Activated T-helper 2 cell treated with anti-CD3 and anti-CD28 coated beads, Interferon-gamma antibody, Interleukin-2, Interleukin-4, amounts not matched to agents 10 μg/mL and 5 μg/mL and 100 μg/mL, durations not matched to agents 14 hours and 24 hours and 36 hours (primary cell): Measurements from ENCODE around the gene CCDC191. TPM values are rescaled to one million over a fixed set of nuclear protein-coding genes. Genes with fewer than 3 reads are reported as not detected.
A peak's percentile ranks its signal among the peaks of the same experiment; 100 is the strongest.

Experiments
- DNase-seq: peaks from one replicate; pipeline ENCODE4 v3.0.0; 2021; ENCODE audit warnings: low spot score
- H3K27ac Mint-ChIP-seq: one replicate; pipeline ENCODE4 v1.8.0; 2021; ENCODE audit warnings: mixed read lengths
- H3K27me3 Mint-ChIP-seq: one replicate; pipeline ENCODE4 v1.8.0; 2021; ENCODE audit warnings: low read depth, mixed read lengths
- H3K36me3 Mint-ChIP-seq: one replicate; pipeline ENCODE4 v1.8.0; 2021; ENCODE audit warnings: low read depth, mixed read lengths
- H3K4me1 Mint-ChIP-seq: one replicate; pipeline ENCODE4 v1.8.0; 2021; ENCODE audit warnings: low read depth, mixed read lengths
- H3K4me3 Mint-ChIP-seq: one replicate; pipeline ENCODE4 v1.8.0; 2021; ENCODE audit warnings: low read depth, mild to moderate bottlenecking, moderate library complexity, mixed read lengths
- H3K9me3 Mint-ChIP-seq: one replicate; pipeline ENCODE4 v1.8.0; 2021; ENCODE audit warnings: mixed read lengths
- intact Hi-C: fragments of 100-400 bp; cut with micrococcal nuclease; formaldehyde crosslinking; loops from one replicate; pipeline ENCODE4 v1.15.1; 2023
- total RNA-seq: library from RNA; stranded (reverse); gene quantifications from 2 replicates; pipeline ENCODE4 v1.2.3, GENCODE V29; 2022

CCDC191 gene
- total RNA-seq, 1 donor from 2014 or later, result 0.68 TPM

- peaks cover 1% of the 10 kb centered on the region for H3K4me1 Mint-ChIP-seq
- no peaks in the 10 kb centered on the region for H3K36me3 Mint-ChIP-seq
- no peaks in the 10 kb centered on the region for H3K9me3 Mint-ChIP-seq
- intact Hi-C loops, result no loop called here
- no peak overlapping the region for H3K27ac Mint-ChIP-seq
- DNase-seq, result no peak
- no peak overlapping the region for H3K4me3 Mint-ChIP-seq
- no peaks in the 10 kb centered on the region for H3K27me3 Mint-ChIP-seq
These were observed 20.4 kb downstream of the CCDC191 start for GRCh38 chr3:114035896-114036295.

- no peaks in the 10 kb centered on the region for H3K9me3 Mint-ChIP-seq
- no peak for DNase-seq
- no peaks in the 10 kb centered on the region for H3K27me3 Mint-ChIP-seq
- H3K36me3 Mint-ChIP-seq, result no peaks in the 10 kb centered on the region
- no peak overlapping the region for H3K4me3 Mint-ChIP-seq
- H3K27ac Mint-ChIP-seq, result no peak overlapping the region
- H3K4me1 Mint-ChIP-seq, result peaks cover 1% of the 10 kb centered on the region
- intact Hi-C loops, result no loop called here
These were observed 21.4 kb downstream of the CCDC191 start for GRCh38 chr3:114034787-114035545.

DNA sequence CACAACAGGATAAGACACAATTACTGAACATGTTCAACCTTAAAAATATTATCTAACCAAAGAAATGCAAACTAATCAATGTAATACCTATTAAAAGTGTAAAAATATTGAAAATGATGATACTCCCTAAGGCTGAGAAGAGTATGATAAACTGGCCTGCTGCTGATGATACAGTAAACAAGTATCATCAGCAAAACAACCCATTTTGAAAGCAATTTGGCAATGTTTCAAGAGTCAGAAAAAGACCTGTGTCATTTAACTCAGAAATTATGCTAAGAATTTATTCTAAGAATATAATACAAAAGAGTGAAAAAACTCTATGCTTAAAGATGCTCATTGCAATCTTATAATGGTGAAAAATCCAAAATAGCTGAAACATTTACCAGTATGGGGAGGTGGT is 22.1 kb downstream of the CCDC191 start:
- H3K36me3 Mint-ChIP-seq, result no peaks in the 10 kb centered on the region
- H3K4me1 Mint-ChIP-seq, result peaks cover 1% of the 10 kb centered on the region
- DNase-seq, result no peak
- intact Hi-C loops, result no loop called here
- no peaks in the 10 kb centered on the region for H3K9me3 Mint-ChIP-seq
- no peak overlapping the region for H3K27ac Mint-ChIP-seq
- H3K4me3 Mint-ChIP-seq, result no peak overlapping the region
- no peaks in the 10 kb centered on the region for H3K27me3 Mint-ChIP-seq

- Mint-ChIP-seq H3K4me1 (peaks cover 1% of the 10 kb centered on the region), H3K27me3 (no peaks in the 10 kb centered on the region), H3K36me3 (no peaks in the 10 kb centered on the region), H3K27ac (no peak overlapping the region), H3K4me3 (no peak overlapping the region), H3K9me3 (no peaks in the 10 kb centered on the region)
- intact Hi-C loops, result no loop called here
- DNase-seq, result no peak
These were observed 22.6 kb downstream of the CCDC191 start for GRCh38 chr3:114033721-114034120.

DNA sequence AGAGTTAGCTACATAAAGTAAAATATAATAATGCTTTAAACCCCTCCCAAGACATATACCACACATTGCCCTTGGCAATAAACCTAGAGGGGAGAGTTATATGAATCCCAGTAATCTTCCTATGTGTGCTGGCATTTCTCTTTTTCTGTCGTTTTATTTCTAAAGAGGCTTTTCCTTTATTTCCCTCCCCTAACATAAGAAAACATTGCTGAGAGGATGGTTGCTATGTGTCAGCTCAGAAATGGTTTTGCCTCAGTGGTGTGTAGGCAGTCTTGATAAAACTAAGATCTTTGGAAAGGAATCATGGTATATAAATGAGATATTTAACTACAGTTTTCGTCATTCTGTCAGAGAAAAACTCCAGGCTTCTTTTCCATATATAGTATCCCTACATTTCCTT is 30.0 kb downstream of the CCDC191 start:
- Mint-ChIP-seq H3K4me1 (no peaks in the 10 kb centered on the region), H3K4me3 (no peak overlapping the region), H3K36me3 (no peaks in the 10 kb centered on the region), H3K27me3 (no peaks in the 10 kb centered on the region), H3K9me3 (no peaks in the 10 kb centered on the region), H3K27ac (no peak overlapping the region)
- DNase-seq, result no peak
- intact Hi-C loops, result no loop called here

DNA sequence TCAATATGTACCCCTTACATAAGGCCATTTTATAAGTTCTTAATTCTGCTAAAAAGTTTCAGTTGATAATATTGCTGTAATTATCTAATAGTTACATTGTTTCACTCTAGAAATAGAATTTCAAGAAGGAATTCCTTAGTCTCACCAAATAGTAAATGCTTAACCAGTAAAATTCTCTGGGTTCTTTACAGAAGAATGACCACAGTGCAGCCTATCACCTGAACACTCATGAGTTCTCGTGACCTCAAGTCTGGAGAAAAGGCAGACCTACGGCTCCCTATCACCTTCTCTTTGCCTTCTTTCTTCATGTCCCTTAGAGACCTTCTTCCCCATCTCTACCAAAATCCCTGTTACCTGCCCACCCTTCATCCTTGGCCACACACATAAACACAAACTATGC is 30.9 kb downstream of the CCDC191 start:
- Mint-ChIP-seq H3K27me3 (no peaks in the 10 kb centered on the region), H3K9me3 (no peaks in the 10 kb centered on the region), H3K27ac (no peak overlapping the region), H3K36me3 (no peaks in the 10 kb centered on the region), H3K4me3 (no peak overlapping the region), H3K4me1 (peaks cover 2% of the 10 kb centered on the region)
- intact Hi-C loops, result no loop called here
- DNase-seq, result no peak

DNA sequence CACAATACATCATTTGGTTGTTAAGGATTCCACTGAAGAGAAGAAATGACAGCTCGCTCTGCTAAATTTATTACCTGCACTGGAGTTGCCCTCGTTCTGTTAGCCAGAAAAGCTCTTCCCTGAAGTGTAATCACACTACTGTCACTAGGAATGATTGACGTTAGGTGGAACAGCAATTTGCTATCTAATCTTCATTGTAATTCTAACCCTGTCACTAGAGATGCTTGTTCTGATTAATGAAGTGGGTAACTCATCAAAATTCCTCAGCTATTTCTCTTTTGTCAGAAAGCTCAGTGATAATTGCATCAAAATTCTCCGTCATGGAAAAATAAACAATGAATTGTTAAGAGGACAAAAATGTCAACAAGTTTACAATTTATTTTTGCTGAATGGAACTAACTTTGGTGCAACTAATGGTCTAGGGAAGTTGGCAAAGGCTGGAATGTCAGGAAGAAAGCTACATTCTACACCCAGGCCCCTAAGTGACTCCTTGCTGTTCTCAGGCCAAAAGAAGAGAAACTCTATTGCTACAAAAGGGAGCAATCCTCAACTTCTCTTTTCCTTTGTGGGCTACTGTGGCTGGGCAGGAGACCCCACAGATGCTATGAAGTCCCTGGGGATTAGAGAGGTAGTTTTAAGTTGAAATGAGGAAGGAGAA is 34.1 kb downstream of the CCDC191 start:
- no peak for DNase-seq
- H3K36me3 Mint-ChIP-seq, result no peaks in the 10 kb centered on the region
- H3K27ac Mint-ChIP-seq, result no peak overlapping the region
- no peak overlapping the region for H3K4me3 Mint-ChIP-seq
- H3K9me3 Mint-ChIP-seq, result no peaks in the 10 kb centered on the region
- intact Hi-C loops, result no loop called here
- H3K4me1 Mint-ChIP-seq, result peaks cover 4% of the 10 kb centered on the region
- H3K27me3 Mint-ChIP-seq, result peaks cover 1% of the 10 kb centered on the region

DNA sequence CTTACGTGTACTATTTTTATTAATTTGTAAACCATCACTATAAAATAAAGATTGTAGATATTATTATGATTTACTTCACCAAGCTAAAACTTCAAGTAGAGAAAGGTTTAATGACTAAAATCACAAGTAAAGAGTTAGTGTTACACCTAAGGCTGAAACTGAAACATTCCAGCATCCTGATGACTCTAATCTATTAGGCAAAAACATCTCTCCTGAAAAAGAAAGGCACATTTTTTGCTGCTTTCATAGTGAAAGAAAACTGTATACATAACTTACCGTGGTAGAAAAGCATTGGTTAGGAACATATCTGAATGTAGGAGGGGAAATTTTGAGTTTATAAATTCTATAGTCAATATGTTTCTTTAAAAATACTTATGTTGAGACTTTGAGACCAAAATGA is 35.4 kb downstream of the CCDC191 start:
- Mint-ChIP-seq H3K4me1 (peaks cover 4% of the 10 kb centered on the region), H3K36me3 (no peaks in the 10 kb centered on the region), H3K27ac (peak overlapping the region; percentile 34), H3K9me3 (no peaks in the 10 kb centered on the region), H3K4me3 (no peak overlapping the region), H3K27me3 (peaks cover 1% of the 10 kb centered on the region)
- intact Hi-C loops, result no loop called here
- DNase-seq, result no peak

DNA sequence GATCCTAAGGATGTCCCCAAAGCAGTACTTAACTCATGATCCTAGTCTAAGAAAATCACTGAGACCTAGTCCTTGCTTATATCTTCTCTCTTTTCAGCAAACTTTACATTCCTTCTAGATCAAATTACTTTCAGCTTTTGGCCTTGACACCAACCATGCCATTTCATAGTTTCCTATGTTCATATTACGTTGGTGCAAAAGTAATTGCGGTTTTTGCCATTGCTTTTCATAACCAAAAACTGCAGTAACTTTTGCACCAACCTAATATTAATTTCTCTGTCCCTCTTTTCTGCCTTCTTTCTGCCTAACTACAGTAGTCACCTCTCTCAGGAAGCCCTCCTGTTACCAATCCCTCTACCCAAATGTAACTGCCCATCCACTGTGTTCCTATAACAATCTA is 36.8 kb downstream of the CCDC191 start:
- Mint-ChIP-seq H3K36me3 (no peaks in the 10 kb centered on the region), H3K9me3 (no peaks in the 10 kb centered on the region), H3K27me3 (peaks cover 1% of the 10 kb centered on the region), H3K4me1 (peaks cover 4% of the 10 kb centered on the region), H3K27ac (no peak overlapping the region), H3K4me3 (no peak overlapping the region)
- intact Hi-C loops, result no loop called here
- no peak for DNase-seq

DNA sequence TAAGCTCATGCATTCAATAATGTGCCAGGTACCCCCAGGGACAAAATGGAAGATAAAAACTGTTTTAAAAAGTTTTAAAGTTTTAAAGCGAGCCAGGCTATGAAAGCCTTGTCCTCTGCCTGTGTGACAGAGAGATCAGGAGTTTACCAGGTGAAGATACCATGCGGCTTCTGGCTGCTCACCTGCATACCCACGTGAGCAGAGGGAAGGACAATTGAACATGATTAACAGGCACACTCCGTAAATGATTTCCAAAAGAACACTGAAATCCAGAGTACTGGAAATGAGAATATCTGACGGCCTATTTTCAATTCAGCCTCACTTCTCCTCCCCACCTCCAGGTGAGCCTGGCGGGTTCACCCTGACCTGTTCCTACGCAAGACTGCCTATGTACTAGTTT is 42.1 kb downstream of the CCDC191 start:
- intact Hi-C loops, result no loop called here
- no peaks in the 10 kb centered on the region for H3K27me3 Mint-ChIP-seq
- H3K4me1 Mint-ChIP-seq, result no peaks in the 10 kb centered on the region
- H3K27ac Mint-ChIP-seq, result no peak overlapping the region
- no peaks in the 10 kb centered on the region for H3K9me3 Mint-ChIP-seq
- no peaks in the 10 kb centered on the region for H3K36me3 Mint-ChIP-seq
- no peak for DNase-seq
- H3K4me3 Mint-ChIP-seq, result no peak overlapping the region

GRCh38 chr3:114011059-114011797 is 45.1 kb downstream of the CCDC191 start:
- H3K4me1 Mint-ChIP-seq, result no peaks in the 10 kb centered on the region
- H3K36me3 Mint-ChIP-seq, result no peaks in the 10 kb centered on the region
- H3K27me3 Mint-ChIP-seq, result no peaks in the 10 kb centered on the region
- H3K9me3 Mint-ChIP-seq, result no peaks in the 10 kb centered on the region
- no peak overlapping the region for H3K4me3 Mint-ChIP-seq
- no peak overlapping the region for H3K27ac Mint-ChIP-seq
- no peak for DNase-seq
- intact Hi-C loops, result no loop called here

DNA sequence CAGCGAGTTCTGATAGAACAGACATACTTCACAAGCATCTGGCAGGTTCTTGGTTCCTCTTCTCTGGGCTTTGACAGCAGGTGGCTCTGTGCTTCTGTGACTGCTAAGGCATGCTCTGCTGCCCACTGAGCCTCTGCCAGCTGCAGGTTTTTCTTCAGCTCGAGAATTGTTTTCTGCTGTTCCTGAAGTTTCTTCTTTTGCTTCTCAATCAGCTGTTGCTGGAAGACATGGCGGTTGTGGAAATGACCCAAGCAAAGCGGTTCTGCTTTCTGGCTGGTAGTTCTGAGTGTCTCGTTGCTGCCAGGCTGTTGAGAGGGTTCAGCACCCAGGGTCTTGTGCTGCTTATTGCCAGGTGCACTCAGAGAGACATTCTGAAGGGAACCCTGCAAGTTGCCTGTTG is 50.8 kb downstream of the CCDC191 start:
- Mint-ChIP-seq H3K36me3 (peaks cover 4% of the 10 kb centered on the region), H3K27ac (no peak overlapping the region), H3K4me3 (no peak overlapping the region), H3K27me3 (no peaks in the 10 kb centered on the region), H3K9me3 (no peaks in the 10 kb centered on the region), H3K4me1 (no peaks in the 10 kb centered on the region)
- intact Hi-C loops, result no loop called here
- no peak for DNase-seq

- Mint-ChIP-seq H3K36me3 (no peaks in the 10 kb centered on the region), H3K9me3 (no peaks in the 10 kb centered on the region), H3K4me3 (no peak overlapping the region), H3K4me1 (no peaks in the 10 kb centered on the region), H3K27ac (no peak overlapping the region), H3K27me3 (no peaks in the 10 kb centered on the region)
- no peak for DNase-seq
- intact Hi-C loops, result no loop called here
These were observed 70.8 kb downstream of the CCDC191 start for GRCh38 chr3:113985541-113985940.
